ENCODE results near the gene SH3GLB1. TPM values are rescaled to one million over a fixed set of nuclear protein-coding genes. Genes with fewer than 3 reads are reported as not detected.

Gene SH3GLB1
- total and polyA plus RNA-seq, 2 of the 8 experiments (the other 6 are each of a cell fraction or from before 2014, with no cell fraction given), result 7.7 to 43.1 TPM

DNA sequence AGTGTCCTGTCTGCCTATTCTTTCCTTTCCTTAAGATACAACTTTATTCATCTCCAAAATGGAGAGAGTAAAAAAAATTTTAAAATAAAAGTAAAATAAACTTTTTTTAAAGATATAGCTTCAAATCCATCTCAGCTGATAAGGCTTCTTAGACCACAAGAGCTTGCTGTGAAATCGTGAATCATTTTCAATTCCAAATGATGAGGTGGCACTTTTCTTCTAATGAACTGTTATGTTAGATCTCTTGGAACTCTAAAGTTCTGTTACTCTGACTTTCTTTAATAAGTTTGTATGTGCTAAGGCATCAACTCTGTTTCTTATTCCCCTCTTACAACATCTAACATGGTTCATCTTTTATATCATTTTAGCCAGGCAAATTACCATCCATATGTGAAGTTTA, 4.5 kb downstream of the SH3GLB1 start (continued):
- TF ChIP-seq, protein P1, sequence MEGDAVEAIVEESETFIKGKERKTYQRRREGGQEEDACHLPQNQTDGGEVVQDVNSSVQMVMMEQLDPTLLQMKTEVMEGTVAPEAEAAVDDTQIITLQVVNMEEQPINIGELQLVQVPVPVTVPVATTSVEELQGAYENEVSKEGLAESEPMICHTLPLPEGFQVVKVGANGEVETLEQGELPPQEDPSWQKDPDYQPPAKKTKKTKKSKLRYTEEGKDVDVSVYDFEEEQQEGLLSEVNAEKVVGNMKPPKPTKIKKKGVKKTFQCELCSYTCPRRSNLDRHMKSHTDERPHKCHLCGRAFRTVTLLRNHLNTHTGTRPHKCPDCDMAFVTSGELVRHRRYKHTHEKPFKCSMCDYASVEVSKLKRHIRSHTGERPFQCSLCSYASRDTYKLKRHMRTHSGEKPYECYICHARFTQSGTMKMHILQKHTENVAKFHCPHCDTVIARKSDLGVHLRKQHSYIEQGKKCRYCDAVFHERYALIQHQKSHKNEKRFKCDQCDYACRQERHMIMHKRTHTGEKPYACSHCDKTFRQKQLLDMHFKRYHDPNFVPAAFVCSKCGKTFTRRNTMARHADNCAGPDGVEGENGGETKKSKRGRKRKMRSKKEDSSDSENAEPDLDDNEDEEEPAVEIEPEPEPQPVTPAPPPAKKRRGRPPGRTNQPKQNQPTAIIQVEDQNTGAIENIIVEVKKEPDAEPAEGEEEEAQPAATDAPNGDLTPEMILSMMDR (IDR thresholded peaks at IDR 0.05; ENCODE audit: control extremely low read depth in 1 of 3, insufficient read depth in 1 of 3, low read depth in 1 of 3, low read length in 3 of 3), result no peak
- TF ChIP-seq KDM4A (IDR thresholded peaks at IDR 0.05; ENCODE audit: low read depth, low read length, severe bottlenecking) (no peak), NANOG (IDR thresholded peaks at IDR 0.05; ENCODE audit: insufficient read depth, low read depth, low read length, poor library complexity, severe bottlenecking) (no peak), RNF2 (IDR thresholded peaks at IDR 0.05; ENCODE audit: borderline replicate concordance, low read depth, low read length, missing control alignments, poor library complexity, severe bottlenecking) (no peak)
